GM23248 (cell line): ENCODE results near the gene ATP10A.

Experiments
- EZH2 ChIP-seq: fragments of 200-600 bp; sonication (generic); IDR thresholded peaks from 2 replicates; pipeline ENCODE4 v1.6.1; 2018; ENCODE audit warnings: antibody characterized with exemption, mild to moderate bottlenecking; ENCODE audit not compliant: insufficient read depth, poor library complexity, severe bottlenecking
- EZH2phosphoT487 ChIP-seq: fragments of 200-600 bp; sonication (generic); IDR thresholded peaks from 2 replicates; pipeline ENCODE4 v1.6.1; 2018; ENCODE audit warnings: antibody characterized with exemption, moderate library complexity, mild to moderate bottlenecking, low read depth; ENCODE audit not compliant: insufficient read depth

GRCh38 chr15:25655207-25655948 is 207.7 kb downstream of the ATP10A start:
- TF ChIP-seq EZH2 (no peak), EZH2phosphoT487 (no peak)
